Natural killer cell treated with Interleukin-12 subunit alpha and Interleukin-12 subunit beta and Interleukin-15 and Interleukin-18, amount 100 ng/mL, for 72 hours (primary cell): ENCODE data around the gene TACC3. TPM values are rescaled to one million over a fixed set of nuclear protein-coding genes. Genes with fewer than 3 reads are reported as not detected.
A peak's percentile ranks its signal among the peaks of the same experiment; 100 is the strongest.

Source experiments
- ATAC-seq, 2 donors: fragments of 150-1000 bp; cut with Tn5 transposase in 1 of 2; sonication (Bioruptor Pico), chemical (Tn5 transposase) in 1 of 2; 2 replicates each; pipeline ENCODE4 v1.10.0; 2021
- DNase-seq: peaks from one replicate; pipeline ENCODE4 v3.0.0; 2022; ENCODE audit warnings: low spot score
- H3K27ac Mint-ChIP-seq, 2 donors: 1 replicate in 1 of 2; 2 replicates in 1 of 2; pipeline ENCODE4 v1.8.0; 2022; ENCODE audit warnings: mixed read lengths in 2 of 2, mild to moderate bottlenecking in 1 of 2, moderate library complexity in 1 of 2
- H3K27me3 Mint-ChIP-seq, 2 donors: 1 replicate in 1 of 2; 2 replicates in 1 of 2; pipeline ENCODE4 v1.8.0; 2022; ENCODE audit warnings: mixed read lengths in 2 of 2
- H3K36me3 Mint-ChIP-seq: one replicate; pipeline ENCODE4 v1.8.0; 2022; ENCODE audit warnings: mixed read lengths
- H3K4me1 Mint-ChIP-seq, 2 donors: 1 replicate in 1 of 2; 2 replicates in 1 of 2; pipeline ENCODE4 v1.8.0; 2022; ENCODE audit warnings: low read depth in 2 of 2, mixed read lengths in 2 of 2, mild to moderate bottlenecking in 1 of 2
- H3K4me3 Mint-ChIP-seq: one replicate; pipeline ENCODE4 v1.8.0; 2022; ENCODE audit warnings: mixed read lengths
- H3K9me3 Mint-ChIP-seq: 2 replicates; pipeline ENCODE4 v1.8.0; 2022; ENCODE audit warnings: mixed read lengths
- total RNA-seq, 2 donors: library from RNA; stranded (reverse); gene quantifications; one replicate each; pipeline ENCODE4 v1.2.3, GENCODE V29; 2022

TACC3 gene
- total RNA-seq, 2 donors from 2014 or later, result 97.2 to 212 TPM

DNA sequence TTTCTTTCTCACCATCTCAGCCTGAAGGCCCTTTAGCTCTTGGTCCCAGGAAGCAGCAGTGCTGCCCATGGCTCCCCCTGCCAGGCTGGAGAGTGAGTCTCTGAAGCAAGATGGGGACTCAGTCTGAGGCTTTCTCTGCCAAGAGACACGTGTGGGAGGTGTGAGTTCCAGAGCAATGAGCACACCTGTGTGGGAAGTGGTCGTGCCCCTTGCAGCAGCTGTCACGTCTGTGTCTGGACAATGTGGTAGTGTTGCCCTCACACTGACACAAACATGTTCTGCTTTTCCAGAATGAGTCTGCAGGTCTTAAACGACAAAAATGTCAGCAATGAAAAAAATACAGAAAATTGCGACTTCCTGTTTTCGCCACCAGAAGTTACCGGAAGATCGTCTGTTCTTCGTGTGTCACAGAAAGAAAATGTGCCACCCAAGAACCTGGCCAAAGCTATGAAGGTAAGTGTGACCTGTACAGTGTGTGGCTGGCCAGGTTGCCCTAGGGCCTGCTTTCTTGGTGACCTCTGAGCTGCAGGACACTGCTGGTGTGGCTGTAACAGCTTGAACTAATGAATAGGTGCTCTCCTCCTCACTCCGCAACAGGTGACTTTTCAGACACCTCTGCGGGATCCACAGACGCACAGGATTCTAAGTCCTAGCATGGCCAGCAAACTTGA lies 1.9 kb downstream of the TACC3 start:
- no peak for ATAC-seq

DNA sequence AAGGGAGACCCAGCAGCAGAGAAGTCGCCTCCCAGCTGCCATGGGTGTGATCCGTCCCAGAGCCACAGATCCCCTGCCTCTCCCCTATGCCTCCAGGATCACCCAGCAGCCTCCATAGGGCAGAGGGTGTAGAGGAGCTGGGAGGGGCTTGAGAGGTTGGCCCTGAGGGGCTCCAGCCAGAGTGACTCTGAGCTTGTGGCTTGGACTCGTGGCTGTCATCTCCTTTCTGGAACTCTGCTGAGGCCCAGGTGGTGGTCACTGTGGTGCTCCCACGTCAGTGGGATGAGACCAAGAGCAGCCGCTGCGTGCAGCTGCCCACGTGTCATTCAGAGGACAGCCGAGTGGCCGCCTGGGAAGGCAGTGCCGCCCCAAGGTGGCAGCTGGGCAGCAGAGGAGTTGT lies 4.2 kb downstream of the TACC3 start:
- H3K4me3 Mint-ChIP-seq, result no peak overlapping the region
- peaks cover 35 to 37% of the 10 kb centered on the region in 2 donors for H3K4me1 Mint-ChIP-seq
- no peak for DNase-seq
- ATAC-seq, result no peak
- H3K36me3 Mint-ChIP-seq, result peaks cover 5% of the 10 kb centered on the region
- no peak overlapping the region for H3K27ac Mint-ChIP-seq
- H3K27me3 Mint-ChIP-seq, result no peaks in the 10 kb centered on the region
- H3K9me3 Mint-ChIP-seq, result no peaks in the 10 kb centered on the region

More for the DNA sequence above, 1.9 kb downstream of the TACC3 start:
- Mint-ChIP-seq H3K27ac (peak overlapping the region; percentile 90 to 93), H3K36me3 (peaks cover 5% of the 10 kb centered on the region), H3K4me1 (peaks cover 35 to 37% of the 10 kb centered on the region in 2 donors), H3K27me3 (no peaks in the 10 kb centered on the region), H3K4me3 (peak overlapping the region; percentile 95), H3K9me3 (no peaks in the 10 kb centered on the region)
- no peak for DNase-seq

DNA sequence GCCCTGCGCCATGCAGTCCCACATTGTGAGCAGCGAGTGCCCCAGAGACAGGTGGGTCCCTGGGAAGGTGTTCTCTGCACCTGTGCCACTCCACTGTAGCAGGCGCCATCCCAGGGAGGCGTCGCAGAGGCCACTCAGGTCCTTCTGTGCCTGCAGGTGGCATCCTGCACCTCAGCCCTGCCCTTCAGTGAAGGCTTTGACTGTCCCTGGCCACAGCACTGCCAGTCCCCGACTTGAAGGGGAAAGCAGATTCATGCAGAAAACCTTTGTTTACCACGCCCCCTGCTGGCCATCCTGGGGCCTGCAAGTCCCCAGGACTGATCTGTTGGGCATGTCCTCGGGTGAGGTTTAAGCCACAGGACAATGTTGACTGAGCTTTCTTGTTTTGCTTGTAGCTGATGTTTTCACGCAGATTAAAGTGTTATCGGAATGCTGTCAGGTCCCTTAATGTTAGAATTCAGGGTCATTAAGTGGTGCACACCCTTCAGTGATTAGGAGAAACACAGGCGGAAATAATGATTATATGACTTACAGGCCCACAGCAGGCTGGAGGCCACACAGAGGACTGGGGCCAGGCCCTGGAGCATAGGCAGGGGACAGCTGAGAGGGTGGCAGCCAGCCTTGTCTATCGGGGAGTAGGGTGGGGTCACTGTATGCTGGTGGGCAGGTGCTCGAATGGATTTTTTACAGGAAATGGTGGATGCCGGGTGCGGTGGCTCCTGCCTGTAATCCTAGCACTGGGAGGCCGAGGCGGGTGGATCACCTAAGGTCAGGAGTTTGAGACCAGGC lies 5.0 kb downstream of the TACC3 start:
- Mint-ChIP-seq H3K27ac (peak overlapping the region; percentile 8 to 68), H3K4me3 (no peak overlapping the region), H3K9me3 (no peaks in the 10 kb centered on the region), H3K4me1 (peaks cover 35 to 37% of the 10 kb centered on the region in 2 donors), H3K36me3 (peaks cover 5% of the 10 kb centered on the region), H3K27me3 (no peaks in the 10 kb centered on the region)
- DNase-seq, result peak; percentile 89
- ATAC-seq, result peak; percentile 39 to 59

DNA sequence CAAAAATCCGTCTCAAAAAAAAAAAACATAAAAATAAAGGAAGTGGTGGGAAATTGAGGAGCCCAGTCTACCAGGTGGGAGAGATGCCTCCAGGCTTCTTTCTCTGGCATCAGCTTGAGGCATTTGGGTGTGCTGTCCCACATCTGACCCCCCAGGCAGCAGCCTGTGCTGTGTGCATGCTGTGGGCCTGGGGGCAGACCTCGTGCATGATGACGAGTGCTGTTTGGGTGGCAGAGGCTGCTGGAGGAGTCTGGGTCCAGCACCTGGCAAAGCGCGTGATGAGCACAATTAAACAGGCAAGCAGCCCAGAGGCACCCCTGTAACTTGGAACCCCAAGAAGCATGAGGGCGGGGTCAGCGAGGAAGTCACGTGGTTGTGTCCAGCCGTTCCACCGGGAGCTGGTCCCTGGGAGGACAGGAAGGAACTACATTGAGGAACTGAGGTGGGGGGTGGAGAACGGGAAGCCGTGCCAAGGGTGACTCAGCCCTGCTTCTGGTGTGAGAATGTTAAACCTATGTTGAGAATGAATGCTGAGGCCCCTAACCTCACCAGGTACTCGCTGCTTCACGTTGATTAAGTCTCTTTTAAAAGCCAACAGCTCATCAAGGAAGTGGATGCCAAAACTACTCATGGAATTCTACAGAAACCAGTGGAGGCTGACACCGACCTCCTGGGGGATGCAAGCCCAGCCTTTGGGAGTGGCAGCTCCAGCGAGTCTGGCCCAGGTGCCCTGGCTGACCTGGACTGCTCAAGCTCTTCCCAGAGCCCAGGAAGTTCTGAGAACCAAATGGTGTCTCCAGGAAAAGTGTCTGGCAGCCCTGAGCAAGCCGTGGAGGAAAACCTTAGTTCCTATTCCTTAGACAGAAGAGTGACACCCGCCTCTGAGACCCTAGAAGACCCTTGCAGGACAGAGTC lies 6.1 kb downstream of the TACC3 start:
- Mint-ChIP-seq H3K4me1 (peaks cover 29 to 30% of the 10 kb centered on the region in 2 donors), H3K27ac (no peak overlapping the region), H3K9me3 (no peaks in the 10 kb centered on the region), H3K4me3 (no peak overlapping the region), H3K36me3 (peaks cover 5% of the 10 kb centered on the region), H3K27me3 (no peaks in the 10 kb centered on the region)
- ATAC-seq, result no peak
- DNase-seq, result no peak

DNA sequence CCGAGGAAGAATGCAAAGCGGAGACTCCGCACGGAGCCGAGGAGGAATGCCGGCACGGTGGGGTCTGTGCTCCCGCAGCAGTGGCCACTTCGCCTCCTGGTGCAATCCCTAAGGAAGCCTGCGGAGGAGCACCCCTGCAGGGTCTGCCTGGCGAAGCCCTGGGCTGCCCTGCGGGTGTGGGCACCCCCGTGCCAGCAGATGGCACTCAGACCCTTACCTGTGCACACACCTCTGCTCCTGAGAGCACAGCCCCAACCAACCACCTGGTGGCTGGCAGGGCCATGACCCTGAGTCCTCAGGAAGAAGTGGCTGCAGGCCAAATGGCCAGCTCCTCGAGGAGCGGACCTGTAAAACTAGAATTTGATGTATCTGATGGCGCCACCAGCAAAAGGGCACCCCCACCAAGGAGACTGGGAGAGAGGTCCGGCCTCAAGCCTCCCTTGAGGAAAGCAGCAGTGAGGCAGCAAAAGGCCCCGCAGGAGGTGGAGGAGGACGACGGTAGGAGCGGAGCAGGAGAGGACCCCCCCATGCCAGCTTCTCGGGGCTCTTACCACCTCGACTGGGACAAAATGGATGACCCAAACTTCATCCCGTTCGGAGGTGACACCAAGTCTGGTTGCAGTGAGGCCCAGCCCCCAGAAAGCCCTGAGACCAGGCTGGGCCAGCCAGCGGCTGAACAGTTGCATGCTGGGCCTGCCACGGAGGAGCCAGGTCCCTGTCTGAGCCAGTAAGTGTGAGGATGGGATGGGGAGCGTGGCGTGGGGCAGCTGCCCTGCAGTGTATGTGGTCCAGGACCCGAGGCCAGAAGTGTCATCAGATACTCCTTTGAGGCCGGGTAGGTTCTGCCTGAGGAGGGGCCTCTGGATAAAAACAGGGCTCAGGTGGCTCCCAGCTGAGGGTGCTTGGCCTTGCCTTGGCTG lies 7.0 kb downstream of the TACC3 start:
- no peaks in the 10 kb centered on the region for H3K27me3 Mint-ChIP-seq
- H3K27ac Mint-ChIP-seq, result no peak overlapping the region
- no peaks in the 10 kb centered on the region for H3K9me3 Mint-ChIP-seq
- peaks cover 5% of the 10 kb centered on the region for H3K36me3 Mint-ChIP-seq
- ATAC-seq (no peak), DNase-seq (no peak)
- no peak overlapping the region for H3K4me3 Mint-ChIP-seq
- H3K4me1 Mint-ChIP-seq, result peaks cover 20 to 21% of the 10 kb centered on the region in 2 donors

DNA sequence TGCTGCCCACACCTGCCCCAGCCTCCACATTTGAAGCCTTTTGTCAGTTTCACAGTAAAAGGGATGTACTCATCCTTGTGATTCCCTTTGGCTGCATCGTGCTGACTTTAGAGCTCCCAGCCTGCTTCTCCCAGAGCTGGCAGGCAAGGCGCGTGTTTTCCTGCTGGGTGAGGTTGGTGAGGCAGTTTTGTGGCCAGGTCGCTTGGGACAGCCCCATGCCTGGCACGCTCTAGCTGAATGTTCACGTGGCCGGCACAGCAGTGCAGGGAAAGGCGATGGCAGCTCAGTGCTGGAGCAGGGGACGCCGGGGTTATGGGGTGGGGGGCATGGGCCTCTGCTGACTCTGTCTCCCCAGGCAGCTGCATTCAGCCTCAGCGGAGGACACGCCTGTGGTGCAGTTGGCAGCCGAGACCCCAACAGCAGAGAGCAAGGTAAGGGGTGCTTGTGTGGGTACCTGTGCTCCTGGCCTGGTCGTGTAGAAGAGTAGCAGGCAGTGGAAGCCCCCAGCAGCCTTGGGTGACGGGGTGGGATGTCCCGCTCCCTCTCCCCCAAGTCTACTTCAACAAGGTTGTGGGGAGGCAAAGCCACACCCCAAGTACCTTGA lies 9.3 kb downstream of the TACC3 start:
- H3K36me3 Mint-ChIP-seq, result peaks cover 5% of the 10 kb centered on the region
- ATAC-seq (no peak), DNase-seq (peak; percentile 40)
- no peak overlapping the region for H3K4me3 Mint-ChIP-seq
- H3K4me1 Mint-ChIP-seq, result peaks cover 14% of the 10 kb centered on the region in 2 donors
- H3K27ac Mint-ChIP-seq, result no peak overlapping the region
- no peaks in the 10 kb centered on the region for H3K9me3 Mint-ChIP-seq
- H3K27me3 Mint-ChIP-seq, result no peaks in the 10 kb centered on the region

DNA sequence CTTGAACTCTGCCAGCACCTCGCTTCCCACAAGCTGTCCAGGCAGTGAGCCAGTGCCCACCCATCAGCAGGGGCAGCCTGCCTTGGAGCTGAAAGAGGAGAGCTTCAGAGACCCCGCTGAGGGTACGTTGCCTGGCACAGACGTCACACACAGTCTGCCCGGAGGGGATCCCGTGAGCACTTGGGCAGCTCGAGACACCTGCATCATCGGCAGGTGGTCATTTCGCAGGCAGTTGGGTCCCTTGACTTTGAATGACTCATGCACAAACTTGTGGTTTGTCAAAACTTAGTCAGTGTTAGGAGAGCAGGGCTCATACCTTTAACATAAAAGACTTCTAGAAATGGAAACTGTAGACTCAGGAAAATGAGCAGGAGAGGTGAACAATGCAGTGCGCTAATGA lies 9.9 kb downstream of the TACC3 start:
- no peak overlapping the region for H3K27ac Mint-ChIP-seq
- H3K36me3 Mint-ChIP-seq, result peaks cover 5% of the 10 kb centered on the region
- peaks cover 11 to 13% of the 10 kb centered on the region in 2 donors for H3K4me1 Mint-ChIP-seq
- ATAC-seq, result peak in 1 of 2 donors; percentile 43
- no peaks in the 10 kb centered on the region for H3K27me3 Mint-ChIP-seq
- H3K4me3 Mint-ChIP-seq, result no peak overlapping the region
- peak; percentile 45 for DNase-seq
- H3K9me3 Mint-ChIP-seq, result no peaks in the 10 kb centered on the region

DNA sequence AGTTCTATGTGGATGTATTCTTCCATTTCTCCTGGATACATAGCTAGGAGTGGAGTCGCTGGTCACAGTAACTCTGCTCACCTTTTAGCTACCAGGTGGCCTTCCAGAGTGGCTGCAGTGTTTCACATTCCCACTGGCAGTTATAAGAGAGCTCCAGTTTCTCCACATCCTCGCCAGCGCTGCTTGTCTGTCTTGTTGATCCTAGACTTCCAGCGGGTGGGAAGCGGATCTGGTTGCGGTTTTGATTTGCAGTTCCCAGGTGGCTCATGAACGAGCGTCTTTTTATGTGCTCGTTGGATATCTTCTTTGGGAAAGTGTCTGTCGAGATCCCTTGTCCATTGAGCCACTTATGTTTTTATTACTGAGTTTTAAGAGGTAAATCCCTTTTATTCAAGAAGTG lies 11.6 kb downstream of the TACC3 start:
- Mint-ChIP-seq H3K4me1 (peaks cover 7 to 9% of the 10 kb centered on the region in 2 donors), H3K27me3 (no peaks in the 10 kb centered on the region), H3K27ac (no peak overlapping the region), H3K36me3 (peaks cover under 1% of the 10 kb centered on the region), H3K4me3 (no peak overlapping the region), H3K9me3 (no peaks in the 10 kb centered on the region)
- ATAC-seq (no peak), DNase-seq (no peak)

DNA sequence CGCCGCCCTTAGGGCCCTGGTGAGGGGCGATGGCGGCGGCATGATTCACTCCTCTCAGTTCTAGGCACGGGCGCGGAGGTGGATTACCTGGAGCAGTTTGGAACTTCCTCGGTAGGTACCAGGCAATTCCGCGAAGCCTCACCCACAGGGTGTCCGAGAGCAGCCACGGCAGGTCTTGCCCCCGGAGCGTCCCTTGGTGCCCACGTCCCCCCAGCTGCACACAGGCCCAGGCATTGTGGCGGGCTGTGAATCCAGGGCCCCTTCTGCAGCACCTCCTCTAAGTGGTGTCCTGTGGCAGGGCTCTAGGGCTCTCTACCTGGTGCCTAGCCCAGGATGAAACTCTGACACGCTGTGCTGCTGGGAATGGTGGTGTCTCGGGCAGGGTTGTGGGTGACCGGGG lies 13.9 kb downstream of the TACC3 start:
- ATAC-seq (no peak), DNase-seq (no peak)
- Mint-ChIP-seq H3K27me3 (no peaks in the 10 kb centered on the region), H3K9me3 (peaks cover 4% of the 10 kb centered on the region), H3K4me1 (no peaks in the 10 kb centered on the region), H3K36me3 (peaks cover 11% of the 10 kb centered on the region), H3K27ac (no peak overlapping the region), H3K4me3 (no peak overlapping the region)

DNA sequence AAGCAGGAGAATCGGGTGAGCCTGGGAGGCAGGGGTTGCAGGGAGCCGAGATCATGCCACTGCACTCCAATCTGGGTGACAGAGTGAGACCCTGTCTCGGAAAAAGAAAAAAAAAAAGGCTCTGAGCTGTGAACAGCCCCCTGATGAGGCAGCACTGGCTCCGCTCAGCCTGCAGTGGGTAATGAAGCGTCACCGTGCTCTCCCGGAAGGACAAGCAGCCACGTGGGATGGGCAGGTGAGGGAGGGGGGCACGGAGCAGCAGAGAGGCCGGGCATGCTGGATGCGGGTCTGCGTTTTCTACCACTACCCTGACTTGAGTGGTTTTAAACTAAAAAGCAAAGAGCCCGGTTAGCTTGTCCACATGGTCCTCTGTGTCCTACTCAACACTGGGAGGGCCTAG lies 15.5 kb downstream of the TACC3 start:
- DNase-seq (no peak), ATAC-seq (no peak)
- H3K36me3 Mint-ChIP-seq, result peaks cover 11% of the 10 kb centered on the region
- no peaks in the 10 kb centered on the region for H3K27me3 Mint-ChIP-seq
- no peaks in the 10 kb centered on the region for H3K4me1 Mint-ChIP-seq
- H3K27ac Mint-ChIP-seq, result no peak overlapping the region
- H3K9me3 Mint-ChIP-seq, result peaks cover 4% of the 10 kb centered on the region
- H3K4me3 Mint-ChIP-seq, result no peak overlapping the region

DNA sequence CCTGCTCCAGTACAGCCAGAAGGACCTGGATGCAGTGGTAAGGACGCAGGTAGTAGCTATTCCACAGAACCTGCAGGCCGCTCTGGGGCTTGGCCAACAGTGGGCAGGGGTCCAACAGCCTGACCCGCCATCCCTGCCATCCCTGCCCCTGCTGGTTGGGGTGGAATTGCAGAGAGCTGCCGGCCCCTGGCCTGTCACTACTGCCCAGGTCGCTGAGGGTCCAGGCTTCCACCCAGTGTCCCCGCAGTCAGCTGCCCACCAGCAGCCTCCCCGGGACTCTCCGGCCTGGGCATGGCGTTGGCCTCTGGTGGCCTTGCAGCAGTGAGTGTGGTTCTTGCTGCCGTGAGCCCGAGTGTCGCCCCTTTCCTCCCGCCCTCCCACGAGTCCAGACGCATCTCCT lies 16.3 kb downstream of the TACC3 start:
- ATAC-seq (no peak), DNase-seq (no peak)
- peaks cover 11% of the 10 kb centered on the region for H3K36me3 Mint-ChIP-seq
- no peak overlapping the region for H3K4me3 Mint-ChIP-seq
- H3K27me3 Mint-ChIP-seq, result no peaks in the 10 kb centered on the region
- no peaks in the 10 kb centered on the region for H3K4me1 Mint-ChIP-seq
- H3K27ac Mint-ChIP-seq, result no peak overlapping the region
- peaks cover 4% of the 10 kb centered on the region for H3K9me3 Mint-ChIP-seq

DNA sequence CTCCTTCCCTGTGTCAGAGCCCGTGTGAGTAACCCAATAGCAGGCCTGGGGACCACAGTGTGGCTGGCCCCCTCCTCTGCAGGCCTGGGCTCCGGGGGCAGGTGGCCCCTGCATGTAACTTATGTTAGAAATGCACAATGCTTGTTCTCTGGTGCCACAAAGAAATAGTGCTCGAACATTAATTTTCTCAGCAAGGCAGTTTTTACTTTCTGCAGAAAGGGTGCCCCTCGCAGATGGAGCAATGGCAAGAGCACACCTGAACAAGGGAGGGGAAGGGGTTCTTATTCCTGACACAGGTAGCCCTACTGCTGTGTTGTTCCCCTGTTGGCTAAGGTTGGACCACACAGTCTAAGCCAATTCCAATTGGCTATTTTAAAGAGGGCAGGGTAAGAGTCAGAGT lies 17.1 kb downstream of the TACC3 start:
- no peaks in the 10 kb centered on the region for H3K4me1 Mint-ChIP-seq
- ATAC-seq, result no peak
- peaks cover 11% of the 10 kb centered on the region for H3K36me3 Mint-ChIP-seq
- H3K4me3 Mint-ChIP-seq, result no peak overlapping the region
- no peaks in the 10 kb centered on the region for H3K27me3 Mint-ChIP-seq
- H3K27ac Mint-ChIP-seq, result no peak overlapping the region
- H3K9me3 Mint-ChIP-seq, result peaks cover 4% of the 10 kb centered on the region
- no peak for DNase-seq
